ACC112 (cell line): Measurements from ENCODE around the gene CD302.
A peak's percentile ranks its signal among the peaks of the same experiment; 100 is the strongest.

ENCODE experiments used
- H2AFZ ChIP-seq: fragments of 200-600 bp; sonication (generic); one replicate; pipeline ENCODE4 v1.6.0; 2017; ENCODE audit warnings: antibody characterized with exemption, low read length; ENCODE audit not compliant: unreplicated experiment
- H3K27ac ChIP-seq: fragments of 200-600 bp; sonication (generic); 2 replicates; pipeline ENCODE4 v1.5.1; 2014; ENCODE audit warnings: low read depth, mild to moderate bottlenecking, antibody characterized with exemption, low read length, moderate library complexity
- H3K27me3 ChIP-seq: fragments of 200-600 bp; sonication (generic); 2 replicates; pipeline ENCODE4 v1.6.1; 2014; ENCODE audit warnings: mild to moderate bottlenecking, antibody characterized with exemption, low read length, moderate library complexity, mixed read lengths; ENCODE audit not compliant: insufficient read depth
- H3K36me3 ChIP-seq: fragments of 200-600 bp; sonication (generic); 2 replicates; pipeline ENCODE4 v1.6.1; 2016; ENCODE audit warnings: mild to moderate bottlenecking, antibody characterized with exemption, low read length, moderate library complexity, mixed read lengths; ENCODE audit not compliant: insufficient read depth
- H3K4me1 ChIP-seq: fragments of 200-600 bp; sonication (generic); one replicate; pipeline ENCODE4 v1.6.1; 2016; ENCODE audit warnings: low read length, mixed read lengths; ENCODE audit not compliant: insufficient read depth, unreplicated experiment, control insufficient read depth
- H3K4me3 ChIP-seq: fragments of 200-600 bp; sonication (generic); 2 replicates; pipeline ENCODE4 v1.5.1; 2014; ENCODE audit warnings: mild to moderate bottlenecking, low read depth, low read length
- H3K79me2 ChIP-seq: fragments of 200-600 bp; sonication (generic); one replicate; pipeline ENCODE4 v1.6.0; 2016; ENCODE audit warnings: low read length; ENCODE audit not compliant: control insufficient read depth, unreplicated experiment, insufficient read depth

Gene CD302

DNA sequence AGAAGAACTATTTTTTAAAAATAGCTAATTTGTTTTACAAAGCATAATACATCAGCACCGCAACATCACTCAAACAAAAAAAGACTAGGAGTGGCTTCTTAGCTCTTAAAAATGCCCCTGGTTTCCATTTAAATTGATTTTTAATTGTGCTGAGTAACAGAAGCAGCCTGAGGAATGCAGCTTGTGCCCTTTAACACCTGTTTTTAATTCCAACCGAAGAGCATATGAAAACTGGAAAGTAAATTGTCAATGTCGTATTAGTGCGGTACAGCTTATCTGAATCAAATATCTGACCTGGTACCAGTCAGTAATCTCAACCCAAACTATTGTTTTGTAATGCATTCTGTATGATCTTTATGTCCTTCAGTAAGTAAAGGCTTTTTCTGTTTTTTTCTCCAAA, 13.2 kb upstream of the CD302 start:
- Histone ChIP-seq H2AFZ (no peak overlapping the region), H3K4me1 (no peaks in the 10 kb centered on the region), H3K36me3 (no peaks in the 10 kb centered on the region), H3K79me2 (no peaks in the 10 kb centered on the region), H3K27ac (no peak overlapping the region), H3K27me3 (no peaks in the 10 kb centered on the region), H3K4me3 (no peak overlapping the region)

DNA sequence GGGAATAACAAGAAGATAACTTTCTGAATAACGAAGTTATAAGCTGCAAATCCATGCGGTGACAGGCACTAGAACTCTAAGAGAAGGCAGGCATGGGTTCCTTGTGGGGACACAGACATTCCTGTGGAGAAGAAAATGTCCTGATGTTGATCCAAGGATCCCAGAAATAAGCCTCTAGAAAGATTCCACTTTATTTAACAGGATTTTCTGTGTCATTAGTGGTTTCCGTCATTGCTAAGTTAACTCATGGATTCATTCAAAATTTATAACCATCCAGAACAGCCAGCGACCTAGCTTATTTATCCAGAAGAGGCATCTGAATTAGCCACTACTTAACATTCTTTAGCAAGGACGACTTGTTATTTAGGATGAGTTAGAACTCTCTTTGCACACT, 10.0 kb upstream of the CD302 start:
- Histone ChIP-seq H2AFZ (no peak overlapping the region), H3K4me1 (no peaks in the 10 kb centered on the region), H3K36me3 (no peaks in the 10 kb centered on the region), H3K27ac (no peak overlapping the region), H3K4me3 (no peak overlapping the region), H3K27me3 (no peaks in the 10 kb centered on the region), H3K79me2 (no peaks in the 10 kb centered on the region)

DNA sequence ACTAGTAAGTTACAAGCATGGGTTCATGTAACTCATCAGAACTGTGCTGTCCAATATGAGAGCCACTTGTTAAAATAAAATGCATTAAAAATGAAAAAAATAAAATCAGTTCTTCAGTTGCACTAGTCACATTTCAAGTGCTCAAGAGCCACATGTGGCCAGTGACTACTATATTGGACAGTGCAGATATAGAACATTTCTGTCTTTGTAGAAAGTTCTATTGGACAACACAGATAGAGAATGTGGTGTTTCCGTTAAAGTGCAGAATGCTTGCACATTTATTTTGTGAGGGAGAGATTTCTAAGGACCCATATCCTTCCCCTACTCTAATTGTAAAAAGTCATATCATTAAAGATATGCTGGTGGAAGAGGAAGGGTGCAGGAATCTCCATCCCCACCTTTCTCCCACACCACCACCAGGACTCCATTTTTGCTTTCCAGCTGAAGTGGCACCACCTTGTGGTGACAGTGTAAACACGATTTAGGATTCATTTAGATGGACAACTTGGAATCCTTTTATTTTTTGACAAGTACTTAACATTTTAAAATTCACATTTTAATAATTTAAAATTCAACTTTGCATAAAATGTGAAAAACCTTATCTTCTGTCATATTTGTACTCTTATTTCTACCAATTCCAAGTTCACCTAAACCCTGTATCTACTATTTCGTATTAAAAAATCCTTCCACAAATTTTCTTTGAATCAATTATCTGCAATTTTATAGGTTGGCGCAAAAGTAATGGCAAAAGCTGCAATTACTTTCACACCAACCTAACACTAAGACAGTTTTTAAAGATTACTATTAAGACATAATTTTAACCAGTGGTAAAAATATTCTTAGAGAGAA, 9.4 kb upstream of the CD302 start:
- H3K4me1 ChIP-seq: no peaks in the 10 kb centered on the region
- no peaks in the 10 kb centered on the region for H3K79me2 ChIP-seq
- no peak overlapping the region for H3K27ac ChIP-seq
- no peak overlapping the region for H3K4me3 ChIP-seq
- H3K27me3 ChIP-seq: no peaks in the 10 kb centered on the region
- H2AFZ ChIP-seq: no peak overlapping the region
- H3K36me3 ChIP-seq: no peaks in the 10 kb centered on the region

DNA sequence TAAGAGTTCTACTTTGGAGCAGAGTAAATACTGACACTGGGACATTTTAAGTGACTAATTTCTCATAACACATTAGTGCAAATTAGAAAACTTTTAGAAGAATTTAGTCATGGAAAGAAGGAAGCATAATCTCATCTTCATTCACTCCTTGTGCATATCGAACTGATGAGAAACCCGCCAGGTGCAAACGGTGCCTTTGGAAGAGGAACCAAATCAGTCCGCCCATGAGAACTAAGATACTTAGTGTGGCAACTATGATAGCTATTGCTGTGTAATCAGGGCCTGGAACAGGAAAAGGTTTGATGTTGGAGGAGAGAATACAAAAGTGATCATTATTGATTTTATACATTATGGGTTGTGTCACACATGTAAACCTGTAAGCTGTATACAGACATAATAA, 6.9 kb upstream of the CD302 start:
- Histone ChIP-seq H3K4me1 (no peaks in the 10 kb centered on the region), H3K79me2 (no peaks in the 10 kb centered on the region), H3K27me3 (no peaks in the 10 kb centered on the region), H2AFZ (no peak overlapping the region), H3K27ac (no peak overlapping the region), H3K36me3 (no peaks in the 10 kb centered on the region), H3K4me3 (no peak overlapping the region)

DNA sequence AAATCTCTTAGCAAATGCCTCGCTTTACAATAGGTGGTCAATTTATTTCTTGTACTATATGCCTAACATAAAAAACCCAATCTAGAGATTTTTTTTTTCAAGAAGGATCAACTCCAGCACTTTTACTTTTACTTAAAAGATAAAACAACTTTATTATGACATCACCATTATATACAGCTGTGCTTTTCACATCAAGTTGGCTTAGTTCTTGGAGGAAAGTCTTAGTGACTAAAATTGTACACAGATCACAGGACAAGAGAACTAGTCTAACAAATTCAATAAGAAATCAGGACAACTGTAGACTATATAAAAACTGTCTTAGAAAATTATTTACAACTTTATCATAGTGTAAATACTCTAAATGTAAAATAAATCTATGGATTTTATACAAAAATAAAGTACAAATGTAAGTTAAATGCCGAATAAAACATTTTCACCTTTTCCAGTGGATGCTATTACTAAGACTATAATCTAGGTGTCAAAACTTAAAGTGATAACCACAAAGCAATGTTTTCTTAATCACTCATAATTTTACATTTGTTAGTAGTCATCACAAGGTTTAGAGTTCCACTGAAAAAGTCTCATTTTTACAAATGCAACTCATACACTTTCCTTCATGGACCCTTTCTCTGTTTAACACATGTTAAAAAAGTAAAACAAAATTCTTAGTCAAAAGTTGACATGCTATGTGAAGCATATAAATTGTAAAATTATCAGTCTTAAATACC, 5.4 kb upstream of the CD302 start:
- no peaks in the 10 kb centered on the region for H3K36me3 ChIP-seq
- H2AFZ ChIP-seq: no peak overlapping the region
- H3K27me3 ChIP-seq: no peaks in the 10 kb centered on the region
- H3K79me2 ChIP-seq: no peaks in the 10 kb centered on the region
- H3K27ac ChIP-seq: no peak overlapping the region
- no peak overlapping the region for H3K4me3 ChIP-seq
- no peaks in the 10 kb centered on the region for H3K4me1 ChIP-seq

DNA sequence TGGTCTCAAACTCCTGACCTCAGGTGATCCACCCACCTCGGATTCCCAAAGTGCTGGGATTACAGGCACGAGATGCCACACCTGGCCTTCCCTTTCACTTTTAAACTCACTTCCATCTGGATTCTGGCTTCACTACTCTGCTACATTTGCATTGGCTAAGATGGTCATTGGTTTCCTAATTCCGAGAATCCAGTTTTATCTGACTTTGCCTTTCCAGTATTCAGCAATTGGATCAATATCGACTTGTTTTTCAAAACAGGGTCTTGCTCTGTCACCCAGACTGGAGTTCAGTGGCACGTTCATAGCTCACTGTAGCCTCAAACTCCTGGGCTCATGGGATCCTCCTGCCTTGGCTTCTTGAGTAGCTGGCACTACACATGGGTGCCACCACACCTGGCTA, 4.7 kb upstream of the CD302 start:
- no peaks in the 10 kb centered on the region for H3K27me3 ChIP-seq
- H2AFZ ChIP-seq: no peak overlapping the region
- no peaks in the 10 kb centered on the region for H3K36me3 ChIP-seq
- no peaks in the 10 kb centered on the region for H3K4me1 ChIP-seq
- no peaks in the 10 kb centered on the region for H3K79me2 ChIP-seq
- H3K4me3 ChIP-seq: no peak overlapping the region
- no peak overlapping the region for H3K27ac ChIP-seq

DNA sequence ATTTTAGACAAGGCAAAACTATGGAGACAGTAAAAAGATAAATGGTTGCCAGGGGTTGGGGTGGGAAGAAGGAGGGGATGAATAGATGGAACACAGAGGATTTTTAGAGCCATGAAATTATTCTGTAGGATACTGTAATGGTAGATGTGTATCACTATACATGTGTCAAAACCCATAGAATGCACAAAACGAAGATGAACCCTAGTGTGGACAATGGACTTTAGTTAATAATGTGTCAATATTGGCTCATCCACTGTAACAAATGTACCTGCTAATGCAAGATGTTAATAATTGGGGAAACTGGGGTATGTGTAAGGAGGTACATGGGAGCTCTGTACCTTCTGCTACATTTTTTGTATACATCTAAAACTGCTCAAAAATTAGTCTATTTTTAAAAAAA, 1.8 kb upstream of the CD302 start:
- H3K27ac ChIP-seq: no peak overlapping the region
- no peak overlapping the region for H3K4me3 ChIP-seq
- H2AFZ ChIP-seq: no peak overlapping the region
- peaks cover 20% of the 10 kb centered on the region for H3K4me1 ChIP-seq
- no peaks in the 10 kb centered on the region for H3K36me3 ChIP-seq
- H3K27me3 ChIP-seq: no peaks in the 10 kb centered on the region
- peaks cover 14% of the 10 kb centered on the region for H3K79me2 ChIP-seq

DNA sequence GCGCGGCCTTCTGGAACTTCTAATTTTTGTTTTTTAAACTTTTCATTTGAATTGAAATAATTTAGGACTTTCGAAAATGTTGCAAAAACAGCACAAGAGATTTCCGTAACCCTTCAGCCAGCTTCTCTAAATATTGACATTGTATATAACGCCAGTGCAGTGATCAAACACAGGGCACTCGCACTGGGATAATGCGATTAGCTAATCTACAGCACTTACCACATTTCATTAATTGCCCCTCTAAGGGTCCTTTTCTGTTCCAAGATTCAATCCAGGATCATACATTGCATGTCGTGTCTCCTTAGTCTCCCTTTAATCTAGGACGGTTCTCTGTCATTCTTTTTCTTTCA, 343 bp upstream of the CD302 start:
- Histone ChIP-seq H3K4me3 (peak overlapping the region; percentile 94), H3K79me2 (peaks cover 14% of the 10 kb centered on the region), H2AFZ (peak overlapping the region; percentile 26), H3K27ac (no peak overlapping the region), H3K4me1 (peaks cover 20% of the 10 kb centered on the region), H3K36me3 (no peaks in the 10 kb centered on the region), H3K27me3 (no peaks in the 10 kb centered on the region)

DNA sequence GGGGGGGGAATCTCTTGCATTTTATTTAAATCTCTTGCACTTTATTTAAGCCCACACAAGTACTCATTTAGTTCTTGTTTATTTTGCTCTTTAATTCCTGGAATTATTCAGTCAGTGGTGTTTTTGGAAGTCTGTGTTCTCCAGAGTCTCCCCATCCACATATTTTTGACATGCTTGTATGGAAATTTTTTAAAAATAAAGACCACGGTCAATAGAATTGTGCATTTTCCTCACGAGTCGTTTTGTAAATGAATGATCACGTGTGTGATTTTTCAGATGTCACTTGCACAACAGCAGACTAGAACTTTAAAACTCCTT, 824 bp downstream of the CD302 start:
- H3K4me1 ChIP-seq: peaks cover 20% of the 10 kb centered on the region
- H3K36me3 ChIP-seq: no peaks in the 10 kb centered on the region
- H3K79me2 ChIP-seq: peaks cover 14% of the 10 kb centered on the region
- H3K4me3 ChIP-seq: peak overlapping the region; percentile 94
- no peaks in the 10 kb centered on the region for H3K27me3 ChIP-seq
- H2AFZ ChIP-seq: peak overlapping the region; percentile 97
- no peak overlapping the region for H3K27ac ChIP-seq

DNA sequence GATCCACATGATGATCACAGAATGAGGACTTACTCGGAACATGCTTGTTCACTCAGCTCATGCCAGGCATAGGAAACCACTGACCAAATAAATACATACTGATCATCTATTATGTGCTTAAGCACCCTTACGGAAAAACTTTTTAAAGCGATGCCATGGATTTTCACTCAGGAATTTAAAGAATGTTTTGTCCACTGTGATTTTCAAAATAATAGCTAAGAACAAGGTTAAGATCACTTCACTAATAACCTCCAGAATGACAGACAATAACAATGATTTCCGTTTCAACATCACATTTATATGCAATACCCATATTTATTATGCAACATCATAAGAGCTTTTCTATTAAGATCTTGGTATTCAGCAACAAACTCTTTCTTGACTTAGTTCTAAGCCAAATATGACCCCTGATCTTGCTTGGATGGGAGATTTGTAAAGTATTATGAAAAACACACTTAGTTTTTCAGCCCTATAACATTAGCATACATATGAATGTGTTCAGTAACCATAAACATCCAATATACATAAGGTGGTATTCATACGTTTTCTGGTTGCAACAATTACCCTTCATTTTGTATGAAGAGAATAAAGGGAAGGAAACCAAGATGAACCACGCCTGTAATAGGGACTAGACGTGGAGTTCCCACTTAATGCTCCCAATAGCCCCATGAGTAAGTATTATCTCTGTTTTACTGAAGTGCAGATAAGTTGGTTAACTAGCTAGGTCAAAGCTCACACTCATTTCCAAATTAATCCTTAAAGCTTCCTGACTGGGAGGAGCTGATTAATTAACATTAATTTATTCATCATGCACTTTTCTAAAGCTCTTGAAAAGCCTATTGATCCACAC, 1.9 kb downstream of the CD302 start:
- H3K27me3 ChIP-seq: no peaks in the 10 kb centered on the region
- H3K4me3 ChIP-seq: peak overlapping the region; percentile 94; the same call in 1 of the 2 replicates
- H2AFZ ChIP-seq: no peak overlapping the region
- H3K4me1 ChIP-seq: peaks cover 20% of the 10 kb centered on the region
- H3K79me2 ChIP-seq: peaks cover 14% of the 10 kb centered on the region
- no peaks in the 10 kb centered on the region for H3K36me3 ChIP-seq
- no peak overlapping the region for H3K27ac ChIP-seq
